H1 (cell line): Measurements from ENCODE around the gene TXNRD2. TPM values are rescaled to one million over a fixed set of nuclear protein-coding genes. Genes with fewer than 3 reads are reported as not detected.

Experiments used
- CTCF ChIA-PET: fragments of 300-600 bp; sonication (Branson Sonifier 250); formaldehyde crosslinking; loops from one replicate; lab custom pipeline; 2021; ENCODE audit not compliant: partially characterized antibody; lab: Charles Lee
- POLR2A ChIA-PET: fragments of 300-600 bp; sonication (Branson Sonifier 250); formaldehyde crosslinking; loops from one replicate; lab custom pipeline; 2021; ENCODE audit warnings: inconsistent platforms; ENCODE audit not compliant: partially characterized antibody; lab: Charles Lee
- DNase-seq, 2 experiments: peaks; one replicate each; pipeline versions ENCODE4 v3.0.0 to v3.0.0-alpha.2; 2010 to 2022; ENCODE audit warnings: low spot score in 2 of 2, low read depth in 1 of 2, mixed read lengths in 1 of 2
- FAIRE-seq: peaks from 2 replicates; lab custom pipeline; 2011; peaks lifted over from hg19 to GRCh38; lab: Jason Lieb, UNC
- H2AFZ ChIP-seq: 2 replicates; pipeline ENCODE4 v1.8.1; 2012; ENCODE audit warnings: low read length, inconsistent platforms
- H2AK5ac ChIP-seq: 2 replicates; pipeline ENCODE4 v1.6.1; 2013; ENCODE audit warnings: low read depth, low read length
- H2BK120ac ChIP-seq: replicated peaks from 2 replicates; pipeline ENCODE3; 2013; ENCODE audit warnings: low read depth, low read length, inconsistent platforms
- H2BK12ac ChIP-seq: 2 replicates; pipeline ENCODE4 v1.6.1; 2013; ENCODE audit warnings: low read depth, low read length
- H2BK15ac ChIP-seq: 2 replicates; pipeline ENCODE4 v1.6.1; 2013; ENCODE audit warnings: low read length
- H2BK20ac ChIP-seq: 2 replicates; pipeline ENCODE4 v1.6.1; 2013; ENCODE audit warnings: low read length
- H2BK5ac ChIP-seq: 2 replicates; pipeline ENCODE4 v1.6.1; 2013; ENCODE audit warnings: low read depth, low read length
- H3K14ac ChIP-seq: 2 replicates; pipeline ENCODE4 v1.6.1; 2013; ENCODE audit warnings: inconsistent platforms; ENCODE audit not compliant: insufficient read length
- H3K18ac ChIP-seq: 2 replicates; pipeline ENCODE4 v1.6.1; 2013; ENCODE audit warnings: low read length; ENCODE audit errors: extremely low read depth
- H3K23ac ChIP-seq: 2 replicates; pipeline ENCODE4 v1.6.1; 2013; ENCODE audit warnings: inconsistent platforms; ENCODE audit not compliant: insufficient read length
- H3K23me2 ChIP-seq: 2 replicates; pipeline ENCODE4 v1.6.1; 2013; ENCODE audit warnings: low read depth, low read length
- H3K27ac ChIP-seq: 2 replicates; pipeline ENCODE4 v1.6.1; 2011; ENCODE audit warnings: low read depth, low read length, inconsistent platforms
- H3K27me3 ChIP-seq, 4 experiments: replicated peaks in 1 of 4; 1 replicate in 1 of 4; 2 replicates in 3 of 4; pipeline versions ENCODE4 v1.6.1 to v1.8.1; 2011 to 2013; ENCODE audit warnings: low read length in 3 of 4, mild to moderate bottlenecking in 3 of 4, inconsistent platforms in 2 of 4, mixed read lengths in 2 of 4, moderate library complexity in 1 of 4; ENCODE audit not compliant: control insufficient read depth in 3 of 4, insufficient read depth in 3 of 4; ENCODE audit errors: extremely low read depth in 1 of 4
- H3K36me3 ChIP-seq, 4 experiments: 2 replicates each; pipeline versions ENCODE4 v1.6.1 to v1.8.1; 2011 to 2013; ENCODE audit warnings: mild to moderate bottlenecking in 4 of 4, low read length in 3 of 4, moderate library complexity in 2 of 4, control low read depth in 1 of 4, inconsistent platforms in 1 of 4; ENCODE audit not compliant: insufficient read depth in 4 of 4, control insufficient read depth in 2 of 4
- H3K4ac ChIP-seq: replicated peaks from 2 replicates; pipeline ENCODE3; 2013; ENCODE audit warnings: low read length, low read depth, mixed read lengths, inconsistent platforms; ENCODE audit not compliant: insufficient read length
- H3K4me1 ChIP-seq, 4 experiments: replicated peaks in 1 of 4; 1 replicate in 1 of 4; 2 replicates in 3 of 4; pipeline versions ENCODE4 v1.6.1 to v1.8.1; 2011 to 2013; ENCODE audit warnings: low read length in 3 of 4, inconsistent platforms in 2 of 4, mixed read lengths in 1 of 4; ENCODE audit not compliant: insufficient read depth in 4 of 4, control insufficient read depth in 3 of 4
- H3K4me2 ChIP-seq, 2 experiments: 2 replicates each; pipeline versions ENCODE4 v1.6.1 to v1.8.1; 2011 to 2013; ENCODE audit warnings: low read depth in 2 of 2, low read length in 2 of 2, control low read depth in 1 of 2, inconsistent platforms in 1 of 2, mild to moderate bottlenecking in 1 of 2; ENCODE audit not compliant: insufficient read depth in 1 of 2
- H3K4me3 ChIP-seq, 4 experiments: fragments of 200-600, 300-600 bp in 1 of 4; sonication (generic), shearing (Covaris generic), sonication (Bioruptor Twin) in 1 of 4; 2 replicates each; pipeline versions ENCODE4 v1.5.1 to v1.8.1; 2011 to 2016; ENCODE audit warnings: low read length in 4 of 4, low read depth in 3 of 4, control low read depth in 2 of 4, inconsistent platforms in 2 of 4, mild to moderate bottlenecking in 2 of 4, mixed read lengths in 1 of 4, moderate library complexity in 1 of 4; ENCODE audit not compliant: insufficient read depth in 2 of 4; ENCODE audit errors: extremely low read depth in 1 of 4
- H3K56ac ChIP-seq: replicated peaks from 2 replicates; pipeline ENCODE3; 2013; ENCODE audit warnings: low read depth, mild to moderate bottlenecking, mixed read lengths, low read length, inconsistent platforms; ENCODE audit not compliant: insufficient read length
- H3K79me1 ChIP-seq: 2 replicates; pipeline ENCODE4 v1.6.1; 2013; ENCODE audit warnings: low read depth, low read length, control low read depth
- H3K79me2 ChIP-seq, 2 experiments: 2 replicates each; pipeline versions ENCODE4 v1.6.1 to v1.8.1; 2012 to 2013; ENCODE audit warnings: low read length in 2 of 2, mild to moderate bottlenecking in 2 of 2, inconsistent platforms in 1 of 2; ENCODE audit not compliant: insufficient read depth in 2 of 2, control insufficient read depth in 1 of 2
- H3K9ac ChIP-seq, 4 experiments: replicated peaks in 1 of 4; 1 replicate in 1 of 4; 2 replicates in 3 of 4; pipeline versions ENCODE4 v1.6.1 to v1.8.1; 2011 to 2013; ENCODE audit warnings: low read depth in 3 of 4, low read length in 3 of 4, control low read depth in 2 of 4, mild to moderate bottlenecking in 2 of 4, moderate library complexity in 2 of 4, inconsistent platforms in 1 of 4; ENCODE audit errors: extremely low read depth in 1 of 4
- H3K9me3 ChIP-seq, 2 experiments: 2 replicates each; pipeline versions ENCODE4 v1.6.1 to v1.8.1; 2012 to 2013; ENCODE audit warnings: mild to moderate bottlenecking in 2 of 2, moderate library complexity in 2 of 2, control low read depth in 1 of 2, inconsistent platforms in 1 of 2, low read depth in 1 of 2, low read length in 1 of 2, mixed read lengths in 1 of 2; ENCODE audit not compliant: insufficient read depth in 2 of 2
- H4K20me1 ChIP-seq, 2 experiments: replicated peaks in 1 of 2; 2 replicates each; pipeline versions ENCODE3 to v1.8.1; 2011 to 2013; ENCODE audit warnings: inconsistent platforms in 2 of 2, low read length in 2 of 2, mild to moderate bottlenecking in 1 of 2; ENCODE audit not compliant: insufficient read depth in 2 of 2, control insufficient read depth in 1 of 2
- H4K5ac ChIP-seq: 2 replicates; pipeline ENCODE4 v1.6.1; 2013; ENCODE audit warnings: low read length, low read depth, mixed read lengths, inconsistent platforms; ENCODE audit not compliant: insufficient read length
- H4K8ac ChIP-seq: 2 replicates; pipeline ENCODE4 v1.8.0; 2013; ENCODE audit warnings: mild to moderate bottlenecking, moderate library complexity, low read length, inconsistent platforms; ENCODE audit not compliant: insufficient read depth; ENCODE audit errors: extremely low read depth
- H4K91ac ChIP-seq: replicated peaks from 2 replicates; pipeline ENCODE3; 2013; ENCODE audit warnings: low read length, mixed read lengths, inconsistent platforms; ENCODE audit not compliant: insufficient read length
- E2F6 ChIP-seq: IDR thresholded peaks from 2 replicates; pipeline ENCODE4 v1.6.1; 2012; ENCODE audit warnings: inconsistent platforms
- KDM1A ChIP-seq: fragments of 200-600, 300-600 bp; sonication (generic); IDR thresholded peaks from 2 replicates; pipeline ENCODE4 v1.7.1; 2016; ENCODE audit warnings: mild to moderate bottlenecking, low read length, borderline replicate concordance
- RBBP5 ChIP-seq: IDR thresholded peaks from 2 replicates; pipeline ENCODE4 v1.7.1; 2012; ENCODE audit warnings: low read depth, mild to moderate bottlenecking, inconsistent platforms, low read length, moderate library complexity, borderline replicate concordance
- RFX5 ChIP-seq: IDR thresholded peaks from 2 replicates; pipeline ENCODE4 v1.6.1; 2011; ENCODE audit warnings: low read depth, low read length, improper control_type of control experiment, borderline replicate concordance
- SIN3A ChIP-seq, 2 experiments: IDR thresholded peaks in 1 of 2; conservative IDR thresholded peaks in 1 of 2; 2 replicates each; pipeline ENCODE4 v1.6.1; 2011 to 2012; ENCODE audit warnings: low read length in 2 of 2, improper control_type of control experiment in 1 of 2, low read depth in 1 of 2, mild to moderate bottlenecking in 1 of 2
- SIX5 ChIP-seq: IDR thresholded peaks from 2 replicates; pipeline ENCODE4 v1.6.1; 2011; ENCODE audit warnings: mild to moderate bottlenecking, low read depth, low read length
- TCF12 ChIP-seq: IDR thresholded peaks from 2 replicates; pipeline ENCODE4 v1.6.1; 2011; ENCODE audit warnings: low read depth, mild to moderate bottlenecking, low read length
- WGBS, 2 experiments: shearing (Covaris generic) in 1 of 2; methylation state at CpG; one replicate each; pipeline versions ENCODE4 v1.1.6 to v1.1.7; 2013 to 2015; ENCODE audit warnings: low lambda C conversion rate in 2 of 2, mixed read lengths in 2 of 2, inconsistent platforms in 1 of 2, low coverage in 1 of 2, missing lambda C conversion rate in 1 of 2; ENCODE audit not compliant: insufficient replicate concordance in 2 of 2, insufficient coverage in 1 of 2, insufficient read length in 1 of 2; ENCODE audit errors: extremely low coverage in 1 of 2, missing lambda C conversion rate in 1 of 2; 5-methylcytosine and 5-hydroxymethylcytosine counted together
- polyA plus RNA-seq, 7 experiments: library from polyadenylated mRNA; depleted of rRNA in 3 of 7; stranded (reverse) in 5 of 7; unstranded in 2 of 7; fragments of >200 nt in 5 of 7; fragments of 200-250 nt in 2 of 7; gene quantifications; 1 replicate in 5 of 7; 2 replicates in 1 of 7; 4 replicates in 1 of 7; pipeline versions ENCODE4 v1.2.1 to v1.2.3, GENCODE V29; 2011 to 2013; ENCODE audit warnings: missing spikeins in 2 of 7, mixed read lengths in 2 of 7
- total RNA-seq: library from RNA; stranded (reverse); fragmentation: NEBNext Ultra II Directional; extraction: Animal tissue kit (Norgen Biotek cat#: 25700); gene quantifications from 2 replicates; pipeline ENCODE4 v1.2.1, GENCODE V29; 2021

The TXNRD2 gene
- total and polyA plus RNA-seq, 2 of the 8 experiments (the other 6 are each of a cell fraction or from before 2014, with no cell fraction given) = 14.8 to 21.9 TPM

- H3K56ac ChIP-seq = no peak overlapping the region
- POLR2A ChIA-PET = interaction anchor here (0.8 to 2.6 kb wide), 8 partner anchors 11 to 146 kb away, joined by 3 to 13 read pairs (median 3); partner anchors contain the start of gene DGCR8
- peak overlapping the region; percentile 41; the same call in 1 of the 2 replicates for H2AK5ac ChIP-seq
- H4K20me1 ChIP-seq = peaks cover 11 to 22% of the 10 kb centered on the region in 2 experiments
- H3K4me1 ChIP-seq = peaks cover 3 to 15% (median 13%) of the 10 kb centered on the region in 4 experiments; a peak in 6 of 7 replicates
- H3K4ac ChIP-seq = no peak overlapping the region
- peak in 1 of 2 experiments; percentile 3; a peak in 1 of 4 replicates for TF ChIP-seq SIN3A (conservative IDR thresholded peaks at IDR 0.05 in 1 of 2, IDR thresholded peaks at IDR 0.05 in 1 of 2; ENCODE audit: low read depth in 1 of 2, low read length in 2 of 2)
- no peak for TF ChIP-seq RFX5
- TF ChIP-seq TCF12 = no peak
- no peak for TF ChIP-seq RBBP5
- TF ChIP-seq E2F6 = no peak
- TF ChIP-seq KDM1A = no peak
- no peak for TF ChIP-seq SIX5
- DNase-seq (no peak), FAIRE-seq (no peak)
- H3K79me2 ChIP-seq = no peaks in the 10 kb centered on the region
- peaks cover 7 to 42% (median 15%) of the 10 kb centered on the region in 4 experiments; a peak in 6 of 8 replicates for H3K36me3 ChIP-seq
- no peak overlapping the region; the same call in 1 of the 2 replicates for H3K18ac ChIP-seq
- H3K9ac ChIP-seq = peak overlapping the region in 3 of 4 experiments; percentile 6 to 51 (median 21); a peak in 5 of 7 replicates
- CTCF ChIA-PET = interaction anchor here (0.7 to 16.2 kb wide), 8 partner anchors 10 to 143 kb away, joined by 3 to 369 read pairs (median 7); partner anchors contain the start of gene TRMT2A
- peak overlapping the region; percentile 81 for H3K27ac ChIP-seq
- H2BK20ac ChIP-seq = no peak overlapping the region
- no peaks in the 10 kb centered on the region for H3K79me1 ChIP-seq
- 76% methylated on average over 12 of the region's 13 CpGs; no CpG with 5 or more reads in 1 of the 2 experiments for WGBS, 2 experiments
- H4K8ac ChIP-seq = peak overlapping the region; percentile 43
- H3K23me2 ChIP-seq = no peaks in the 10 kb centered on the region; the same call in 1 of the 2 replicates
- H2BK5ac ChIP-seq = peak overlapping the region; percentile 86
- peak overlapping the region; percentile 50; the same call in 1 of the 2 replicates for H2BK12ac ChIP-seq
- H2BK15ac ChIP-seq = 0 out of 2 replicates have a peak overlapping the region, but pooled peaks have one; percentile 3
- peak overlapping the region in 2 of 4 experiments; percentile 5 to 7; a peak in 2 of 8 replicates for H3K4me3 ChIP-seq
- H3K9me3 ChIP-seq = no peaks in the 10 kb centered on the region
- H2BK120ac ChIP-seq = no peak overlapping the region
- no peak overlapping the region for H4K5ac ChIP-seq
- H4K91ac ChIP-seq = peak overlapping the region; percentile 18
- H2AFZ ChIP-seq = no peak overlapping the region
- peak overlapping the region; percentile 20 to 55; a peak in 2 of 4 replicates for H3K4me2 ChIP-seq
- H3K14ac ChIP-seq = no peak overlapping the region
- no peaks in the 10 kb centered on the region for H3K27me3 ChIP-seq
- no peak overlapping the region for H3K23ac ChIP-seq
Measured at GRCh38 chr22:19974935-19975706, 33.5 kb upstream of the TXNRD2 start.
